Measurements from ENCODE around the gene PPP2R5C.

The PPP2R5C gene

DNA sequence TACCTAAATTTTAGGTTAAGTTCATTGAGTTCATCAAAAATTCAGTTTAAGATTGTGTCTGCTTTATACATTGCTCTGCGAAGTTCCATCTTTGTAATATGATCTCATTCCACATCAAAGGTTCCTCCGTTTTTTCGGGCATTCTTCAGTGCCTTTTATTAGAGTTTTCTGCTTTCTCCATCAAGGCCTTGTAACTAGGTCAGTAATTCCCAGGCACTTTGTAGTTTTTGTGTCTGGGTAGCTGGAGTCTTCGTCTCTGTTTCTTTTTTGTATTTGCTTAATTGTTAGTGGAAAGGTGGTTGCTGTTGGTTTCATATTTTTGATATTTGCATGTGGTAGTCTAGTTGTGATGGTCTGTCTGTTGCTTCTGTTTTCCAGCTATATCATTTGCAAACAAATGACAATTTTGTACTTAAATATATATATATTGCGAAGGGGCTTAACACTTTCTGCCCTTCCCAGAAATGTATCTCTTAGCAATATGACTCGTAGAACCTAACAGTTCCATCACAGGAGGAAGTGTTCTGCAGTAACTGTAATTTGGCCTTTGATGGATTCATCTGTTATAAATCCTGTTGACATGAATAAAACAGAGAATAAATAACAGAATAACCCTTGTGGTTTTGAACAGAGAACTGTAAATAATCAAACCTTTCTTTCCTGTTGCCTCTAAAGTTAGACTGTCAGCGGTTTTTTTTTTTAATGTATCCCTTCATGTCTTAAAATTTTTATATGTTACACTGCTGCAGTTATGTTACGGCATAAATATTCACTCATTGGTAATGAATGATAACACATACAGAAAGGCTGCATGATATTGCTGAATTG, 114.4 kb downstream of the PPP2R5C start:
- in situ Hi-C loops (cut with MboI; ENCODE audit: low pct_unique_long_range_greater_than_20kb, low sequenced_read_pairs, unreplicated experiment) = no loop called here
- DNase-seq (ENCODE audit: low spot score) = no peak
- TF ChIP-seq, protein P1, sequence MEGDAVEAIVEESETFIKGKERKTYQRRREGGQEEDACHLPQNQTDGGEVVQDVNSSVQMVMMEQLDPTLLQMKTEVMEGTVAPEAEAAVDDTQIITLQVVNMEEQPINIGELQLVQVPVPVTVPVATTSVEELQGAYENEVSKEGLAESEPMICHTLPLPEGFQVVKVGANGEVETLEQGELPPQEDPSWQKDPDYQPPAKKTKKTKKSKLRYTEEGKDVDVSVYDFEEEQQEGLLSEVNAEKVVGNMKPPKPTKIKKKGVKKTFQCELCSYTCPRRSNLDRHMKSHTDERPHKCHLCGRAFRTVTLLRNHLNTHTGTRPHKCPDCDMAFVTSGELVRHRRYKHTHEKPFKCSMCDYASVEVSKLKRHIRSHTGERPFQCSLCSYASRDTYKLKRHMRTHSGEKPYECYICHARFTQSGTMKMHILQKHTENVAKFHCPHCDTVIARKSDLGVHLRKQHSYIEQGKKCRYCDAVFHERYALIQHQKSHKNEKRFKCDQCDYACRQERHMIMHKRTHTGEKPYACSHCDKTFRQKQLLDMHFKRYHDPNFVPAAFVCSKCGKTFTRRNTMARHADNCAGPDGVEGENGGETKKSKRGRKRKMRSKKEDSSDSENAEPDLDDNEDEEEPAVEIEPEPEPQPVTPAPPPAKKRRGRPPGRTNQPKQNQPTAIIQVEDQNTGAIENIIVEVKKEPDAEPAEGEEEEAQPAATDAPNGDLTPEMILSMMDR (IDR thresholded peaks at IDR 0.05; ENCODE audit: extremely low read depth, insufficient read depth, missing control alignments) = no peak

DNA sequence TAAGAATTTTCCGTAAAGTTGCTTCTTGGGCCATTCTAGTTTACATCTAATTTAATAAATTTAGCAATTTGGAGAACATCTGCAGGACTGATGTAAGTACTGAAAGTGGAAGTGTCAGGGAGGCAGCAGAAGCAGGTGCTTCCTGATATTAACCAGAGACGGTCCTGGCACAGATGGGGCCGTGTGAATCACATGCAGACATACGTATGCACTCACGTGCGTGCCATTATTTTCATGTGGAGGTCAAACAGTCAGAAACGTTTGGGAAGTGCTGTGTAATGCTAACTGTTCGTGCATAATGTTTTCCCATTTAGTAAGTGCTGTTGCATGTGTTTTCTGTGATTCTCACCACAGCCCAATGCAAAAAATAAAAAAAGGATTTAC, 115.0 kb downstream of the PPP2R5C start:
- TF ChIP-seq, protein P1 (IDR thresholded peaks at IDR 0.05; ENCODE audit: extremely low read depth, insufficient read depth, missing control alignments) = no peak
- in situ Hi-C loops (cut with MboI; ENCODE audit: low pct_unique_long_range_greater_than_20kb, low sequenced_read_pairs, unreplicated experiment) = no loop called here
- peak; percentile 82 for DNase-seq (ENCODE audit: low spot score)

DNA sequence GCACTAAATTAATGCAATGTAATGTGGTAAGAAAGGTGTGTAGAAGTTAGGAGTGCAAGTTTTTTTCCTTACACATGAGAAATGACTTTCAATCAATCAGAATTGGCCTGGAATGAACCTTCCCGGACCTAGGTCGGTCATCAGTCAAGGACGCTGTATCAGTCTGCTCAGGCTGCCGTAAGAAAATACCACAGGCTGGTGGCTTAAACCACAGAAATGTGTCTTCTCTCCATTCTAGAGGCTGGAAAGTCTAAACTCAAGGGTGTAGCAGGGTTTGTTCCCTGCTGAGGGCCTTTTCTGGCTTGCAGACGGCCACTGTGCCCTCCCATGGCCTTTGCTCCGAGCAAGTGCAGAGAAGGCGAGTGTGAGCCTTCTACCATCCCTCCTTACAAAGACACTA, 116.3 kb downstream of the PPP2R5C start:
- no peak for DNase-seq (ENCODE audit: low spot score)
- in situ Hi-C loops (cut with MboI; ENCODE audit: low pct_unique_long_range_greater_than_20kb, low sequenced_read_pairs, unreplicated experiment) = no loop called here

DNA sequence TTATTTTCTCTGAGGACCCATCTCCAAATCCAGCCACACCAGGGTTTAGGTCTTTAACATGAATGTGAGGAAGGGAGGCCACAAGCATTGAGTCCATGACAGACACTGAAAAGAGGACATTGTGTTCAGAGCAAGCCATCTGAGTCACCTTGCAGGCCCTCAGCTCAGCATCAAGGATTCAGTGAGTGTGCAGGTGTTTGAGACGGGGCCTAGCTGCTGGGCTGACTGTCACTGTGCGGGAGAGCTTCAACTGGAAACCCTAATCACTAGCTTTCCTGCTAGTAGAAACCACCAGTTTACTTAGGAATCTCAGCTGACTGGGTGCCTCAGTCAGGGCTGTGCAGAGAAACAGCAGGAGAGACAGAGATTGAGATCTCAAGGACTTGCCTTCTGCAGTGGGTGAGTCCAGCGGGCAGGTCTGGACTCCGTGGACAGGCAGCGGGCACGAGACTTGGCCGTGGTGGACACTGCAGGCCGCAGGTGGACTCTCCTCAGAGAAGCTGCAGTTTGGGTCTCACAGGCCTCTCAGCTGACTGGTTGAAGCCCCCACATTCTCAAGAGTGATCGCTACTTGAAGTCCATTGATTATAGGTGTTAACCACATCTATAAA, 116.8 kb downstream of the PPP2R5C start:
- no peak for DNase-seq (ENCODE audit: low spot score)
- TF ChIP-seq, protein P1 (IDR thresholded peaks at IDR 0.05; ENCODE audit: extremely low read depth, insufficient read depth, missing control alignments) = no peak
- in situ Hi-C loops (cut with MboI; ENCODE audit: low pct_unique_long_range_greater_than_20kb, low sequenced_read_pairs, unreplicated experiment) = no loop called here

More for the DNA sequence above, 116.3 kb downstream of the PPP2R5C start:
- TF ChIP-seq, protein P1 (IDR thresholded peaks at IDR 0.05; ENCODE audit: extremely low read depth, insufficient read depth, missing control alignments) = no peak

DNA sequence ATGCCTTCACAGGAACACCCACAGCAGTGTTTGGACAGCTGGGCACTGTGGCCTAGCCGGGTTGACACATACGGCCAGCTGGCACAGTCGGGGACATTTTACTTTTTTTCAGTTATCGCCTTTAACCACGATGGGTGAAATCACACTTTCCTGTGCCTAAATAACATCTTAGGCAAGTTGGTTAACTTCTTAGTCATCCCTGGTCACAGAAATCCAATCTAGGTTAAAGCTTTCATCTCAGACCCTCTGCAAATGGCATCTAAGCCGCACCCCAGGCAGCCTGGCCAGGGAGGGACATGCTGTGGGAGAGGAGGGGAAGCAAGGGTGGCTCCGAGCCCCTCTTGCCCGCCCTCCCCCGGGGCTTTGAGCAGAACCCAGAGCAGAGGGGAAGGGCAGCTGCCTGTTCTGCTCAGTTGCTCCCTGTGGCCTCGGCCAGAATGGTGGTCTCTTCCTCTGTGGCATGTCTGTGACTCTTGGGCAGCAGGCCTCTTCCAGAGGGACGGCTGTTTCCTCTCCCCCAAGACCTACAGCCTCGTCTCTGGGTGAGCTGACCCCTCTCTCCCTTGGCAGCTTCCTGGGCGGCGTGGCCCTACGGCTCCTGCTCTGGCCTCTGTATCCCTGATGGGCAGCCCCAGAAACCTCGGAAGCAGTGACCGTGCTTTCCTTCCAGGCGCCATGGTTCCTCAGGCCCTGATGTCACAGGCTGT, 117.5 kb downstream of the PPP2R5C start:
- peak; percentile 51 for DNase-seq (ENCODE audit: low spot score)
- in situ Hi-C loops (cut with MboI; ENCODE audit: low pct_unique_long_range_greater_than_20kb, low sequenced_read_pairs, unreplicated experiment) = no loop called here
- TF ChIP-seq, protein P1 (IDR thresholded peaks at IDR 0.05; ENCODE audit: extremely low read depth, insufficient read depth, missing control alignments) = no peak

DNA sequence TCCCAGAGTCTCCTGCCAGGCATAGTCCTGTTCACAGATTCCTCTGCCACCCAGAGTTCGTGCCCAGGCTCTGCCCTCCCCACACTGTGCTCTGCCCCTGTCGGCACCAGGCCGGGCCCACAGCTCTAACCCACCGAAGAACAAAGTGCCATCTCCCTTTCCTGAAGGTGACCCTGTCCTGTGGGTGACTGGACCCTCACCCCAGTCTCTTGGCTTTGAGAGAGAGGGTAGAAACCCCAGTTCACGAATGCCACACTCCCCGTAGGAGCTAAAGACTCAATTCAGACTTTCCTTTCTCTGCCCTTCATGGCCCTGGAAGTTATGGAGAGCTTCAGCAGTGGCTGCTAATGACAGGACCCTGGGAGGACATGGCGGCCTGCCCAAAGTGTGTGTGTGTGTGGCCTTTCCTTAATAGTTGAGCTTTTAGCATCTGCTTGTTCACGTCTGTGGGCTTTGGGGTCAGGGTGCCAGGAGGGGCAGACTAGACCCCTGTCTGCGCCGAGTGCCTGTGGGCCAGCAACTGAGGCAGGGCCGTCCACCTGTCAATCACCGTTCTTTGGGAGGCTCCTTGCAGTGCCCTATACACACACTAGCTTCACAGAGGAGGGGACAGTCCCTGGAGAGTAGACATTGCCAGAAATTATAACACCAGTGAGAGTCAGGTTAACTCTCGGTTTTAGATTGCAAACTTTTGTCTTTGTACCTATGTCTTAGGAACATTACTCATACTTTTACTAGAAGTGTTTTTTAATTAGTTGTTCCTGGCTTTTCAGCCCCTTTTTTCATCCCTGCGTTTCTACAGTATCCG, 118.2 kb downstream of the PPP2R5C start:
- peak; percentile 50 for DNase-seq (ENCODE audit: low spot score)
- TF ChIP-seq, protein P1 (IDR thresholded peaks at IDR 0.05; ENCODE audit: extremely low read depth, insufficient read depth, missing control alignments) = no peak
- in situ Hi-C loops (cut with MboI; ENCODE audit: low pct_unique_long_range_greater_than_20kb, low sequenced_read_pairs, unreplicated experiment) = no loop called here
